Calu3 (cell line): Measurements from ENCODE around the gene ANTXR2. TPM values are rescaled to one million over a fixed set of nuclear protein-coding genes. Genes with fewer than 3 reads are reported as not detected.

ENCODE experiments used
- BruUV-seq: library from RNA; stranded (reverse); fragments of 400-500 nt; replicated peaks from 2 replicates; lab custom pipeline; 2021; lab: Mats Ljungman, UMichigan
- CTCF ChIA-PET: fragments of 300-600 bp; sonication (Branson Sonifier 250); formaldehyde crosslinking; loops from one replicate; lab custom pipeline; 2022; ENCODE audit warnings: antibody characterized with exemption; lab: Charles Lee
- DNase-seq: peaks from one replicate; pipeline ENCODE4 v3.0.0; 2022
- H3K27ac Mint-ChIP-seq: one replicate; pipeline ENCODE4 v1.8.0; 2022; ENCODE audit warnings: mixed read lengths; ENCODE audit not compliant: unreplicated experiment
- H3K27me3 Mint-ChIP-seq: one replicate; pipeline ENCODE4 v1.8.0; 2022; ENCODE audit warnings: mixed read lengths; ENCODE audit not compliant: unreplicated experiment
- H3K36me3 Mint-ChIP-seq: one replicate; pipeline ENCODE4 v1.8.0; 2022; ENCODE audit warnings: mild to moderate bottlenecking, moderate library complexity, mixed read lengths; ENCODE audit not compliant: insufficient read depth, unreplicated experiment
- H3K4me1 Mint-ChIP-seq: one replicate; pipeline ENCODE4 v1.8.0; 2022; ENCODE audit warnings: mild to moderate bottlenecking, low read depth, mixed read lengths; ENCODE audit not compliant: unreplicated experiment
- H3K4me3 Mint-ChIP-seq: one replicate; pipeline ENCODE4 v1.8.0; 2022; ENCODE audit warnings: mild to moderate bottlenecking, low read depth, moderate library complexity, mixed read lengths; ENCODE audit not compliant: unreplicated experiment
- H3K9me3 Mint-ChIP-seq: one replicate; pipeline ENCODE4 v1.8.0; 2022; ENCODE audit warnings: low read depth, mixed read lengths; ENCODE audit not compliant: unreplicated experiment
- CTCF ChIP-seq: fragments of 200-600 bp; IDR thresholded peaks from one replicate; pipeline ENCODE4 v1.8.0; 2022; ENCODE audit warnings: antibody characterized with exemption; ENCODE audit not compliant: unreplicated experiment
- intact Hi-C: fragments of 100-400 bp; cut with micrococcal nuclease; formaldehyde crosslinking; loops from one replicate; pipeline ENCODE4 v1.10.0; 2022; ENCODE audit not compliant: unreplicated experiment
- total RNA-seq: library from RNA; stranded (reverse); gene quantifications from 2 replicates; pipeline ENCODE4 v1.2.3, GENCODE V29; 2022

The ANTXR2 gene
- total RNA-seq, 1 experiment from 2014 or later, result 23.6 TPM

DNA sequence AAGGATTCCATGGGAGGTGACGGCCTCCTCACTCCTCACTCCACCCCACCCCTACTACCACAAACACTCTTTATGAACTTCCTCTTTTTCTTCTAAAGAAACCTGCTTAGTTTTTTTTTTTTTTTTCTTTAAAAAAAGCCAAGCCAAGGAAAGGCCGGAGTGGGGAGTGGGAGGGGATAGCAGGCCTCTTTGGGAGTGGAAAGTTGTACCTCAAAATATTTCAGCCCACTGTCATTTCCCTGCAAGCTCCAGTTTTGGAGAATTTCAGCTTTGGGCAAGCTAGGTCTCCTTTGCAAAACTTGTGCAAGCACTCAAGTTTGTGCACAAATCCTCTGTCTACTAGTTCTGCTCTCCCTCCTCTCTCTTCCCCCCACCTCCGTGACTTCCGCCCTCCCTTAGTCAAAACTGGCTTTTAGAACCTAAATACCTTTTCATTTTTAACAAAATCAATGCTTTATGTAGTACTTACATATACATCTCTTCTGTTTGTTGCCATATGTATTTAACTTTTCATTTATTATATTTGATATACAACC lies 512 bp upstream of the ANTXR2 start:
- Mint-ChIP-seq H3K4me1 (peaks cover 10% of the 10 kb centered on the region), H3K36me3 (peaks cover 19% of the 10 kb centered on the region), H3K4me3 (peak overlapping the region; percentile 95), H3K9me3 (no peaks in the 10 kb centered on the region), H3K27me3 (no peaks in the 10 kb centered on the region), H3K27ac (no peak overlapping the region)
- intact Hi-C loops, result loop anchor here (5.0 kb wide), 1 partner anchor 109 kb away; no protein-coding TSS in a partner anchor
- DNase-seq, result no peak
- BruUV-seq, result no TSS peak
- TF ChIP-seq CTCF, result no peak
- CTCF ChIA-PET, result interaction anchor here (0.7 kb wide), 1 partner anchor 1032 kb away, joined by 3 read pairs; no protein-coding TSS in a partner anchor

GRCh38 chr4:80072228-80072743 lies 743 bp downstream of the ANTXR2 start:
- Mint-ChIP-seq H3K4me3 (peak overlapping the region; percentile 95), H3K9me3 (no peaks in the 10 kb centered on the region), H3K4me1 (peaks cover 10% of the 10 kb centered on the region), H3K27me3 (no peaks in the 10 kb centered on the region), H3K36me3 (peaks cover 23% of the 10 kb centered on the region), H3K27ac (peak overlapping the region; percentile 86)
- intact Hi-C loops, result loop anchor here (5.0 kb wide), 1 partner anchor 110 kb away; no protein-coding TSS in a partner anchor
- BruUV-seq, result no TSS peak
- no peak for TF ChIP-seq CTCF
- CTCF ChIA-PET, result no interaction called here
- DNase-seq, result peak; percentile 22

GRCh38 chr4:80071604-80072227 lies 1.3 kb downstream of the ANTXR2 start:
- intact Hi-C loops, result loop anchor here (5.0 kb wide), 1 partner anchor 111 kb away; no protein-coding TSS in a partner anchor
- Mint-ChIP-seq H3K27ac (peak overlapping the region; percentile 86), H3K36me3 (peaks cover 24% of the 10 kb centered on the region), H3K27me3 (no peaks in the 10 kb centered on the region), H3K4me3 (peak overlapping the region; percentile 95), H3K9me3 (no peaks in the 10 kb centered on the region), H3K4me1 (peaks cover 10% of the 10 kb centered on the region)
- CTCF ChIA-PET, result no interaction called here
- no TSS peak for BruUV-seq
- no peak for DNase-seq
- TF ChIP-seq CTCF, result no peak

DNA sequence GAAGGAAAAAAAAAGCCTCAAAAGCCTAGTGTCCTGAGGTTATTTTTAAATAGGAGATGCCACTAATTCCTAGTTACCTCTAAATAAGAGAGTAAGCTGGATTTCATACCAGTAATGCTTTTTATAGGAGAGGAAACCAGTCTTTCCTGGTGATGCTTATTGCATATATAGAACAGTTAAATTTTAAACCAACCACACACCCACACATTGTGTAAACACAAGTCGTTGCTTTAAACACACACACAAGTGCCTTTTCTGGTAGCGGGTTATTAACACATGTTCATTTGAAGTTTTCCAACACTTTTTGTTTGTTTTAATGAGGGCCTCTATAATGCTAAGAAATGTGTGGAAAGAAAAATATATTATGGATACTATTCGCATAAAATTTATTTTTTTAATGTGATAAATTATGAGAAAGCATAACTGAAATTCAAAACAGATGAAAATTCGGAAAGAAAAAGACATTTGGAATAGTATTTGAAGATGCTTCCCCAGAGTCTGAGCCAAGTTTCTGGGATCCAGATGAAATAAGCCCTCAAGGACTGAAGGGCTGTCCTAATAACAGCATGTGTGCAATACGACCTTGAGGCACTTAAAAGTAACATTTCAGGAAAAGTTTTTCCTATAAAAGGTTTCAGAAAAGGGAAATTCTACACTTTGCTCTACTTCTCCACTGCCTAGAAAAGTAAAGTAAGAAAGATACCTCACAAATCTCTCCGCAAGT lies 2.0 kb downstream of the ANTXR2 start:
- no peak for TF ChIP-seq CTCF
- Mint-ChIP-seq H3K27ac (peak overlapping the region; percentile 86), H3K9me3 (no peaks in the 10 kb centered on the region), H3K27me3 (no peaks in the 10 kb centered on the region), H3K4me3 (peak overlapping the region; percentile 95), H3K36me3 (peaks cover 24% of the 10 kb centered on the region), H3K4me1 (peaks cover 10% of the 10 kb centered on the region)
- intact Hi-C loops, result loop anchor here (5.0 kb wide), 1 partner anchor 111 kb away; no protein-coding TSS in a partner anchor
- CTCF ChIA-PET, result no interaction called here
- no peak for DNase-seq
- no TSS peak for BruUV-seq
